HFFc6 (cell line): ENCODE measurements around the gene BIN2. TPM values are rescaled to one million over a fixed set of nuclear protein-coding genes. Genes with fewer than 3 reads are reported as not detected.

Source experiments
- DNase-seq: peaks from one replicate; pipeline ENCODE4 v3.0.0-alpha.2; 2018
- H3K27ac Mint-ChIP-seq: 2 replicates; pipeline ENCODE4 v1.8.0; 2020; ENCODE audit warnings: mild to moderate bottlenecking, mixed read lengths
- H3K27me3 Mint-ChIP-seq: 2 replicates; pipeline ENCODE4 v1.8.0; 2021; ENCODE audit warnings: mild to moderate bottlenecking, moderate library complexity, mixed read lengths; ENCODE audit not compliant: insufficient read depth
- H3K36me3 Mint-ChIP-seq: 2 replicates; pipeline ENCODE4 v1.8.0; 2021; ENCODE audit warnings: low read depth, mixed read lengths
- H3K4me1 Mint-ChIP-seq: 2 replicates; pipeline ENCODE4 v1.8.0; 2020; ENCODE audit warnings: low read depth, mixed read lengths
- H3K4me3 Mint-ChIP-seq: 2 replicates; pipeline ENCODE4 v1.8.0; 2020; ENCODE audit warnings: mild to moderate bottlenecking, moderate library complexity, mixed read lengths
- H3K9me3 Mint-ChIP-seq: 2 replicates; pipeline ENCODE4 v1.8.0; 2020; ENCODE audit warnings: mild to moderate bottlenecking, mixed read lengths
- total RNA-seq, 6 experiments: library from RNA; stranded (reverse); fragmentation: NEBNext Ultra II Directional; extraction: Animal tissue kit (Norgen Biotek cat#: 25700); gene quantifications; 2 replicates in 1 of 6; 3 replicates in 5 of 6; pipeline ENCODE4 v1.2.3, GENCODE V29; 2021
- TF ChIP-seq, protein P1 (sequence below): fragments of 200-600 bp; sonication (generic); IDR thresholded peaks from 2 replicates; pipeline ENCODE4 v1.5.0; 2021; ENCODE audit warnings: antibody characterized with exemption, mild to moderate bottlenecking

The BIN2 gene
- total RNA-seq, 6 experiments from 2014 or later = not detected

GRCh38 chr12:51369581-51369980, 45.6 kb upstream of the BIN2 start:
- no peak overlapping the region; the same call in 1 of the 2 replicates for H3K4me3 Mint-ChIP-seq
- H3K9me3 Mint-ChIP-seq = no peaks in the 10 kb centered on the region
- H3K36me3 Mint-ChIP-seq = peaks cover 21% of the 10 kb centered on the region
- H3K4me1 Mint-ChIP-seq = peaks cover 57% of the 10 kb centered on the region
- no peak for DNase-seq
- TF ChIP-seq, protein P1, sequence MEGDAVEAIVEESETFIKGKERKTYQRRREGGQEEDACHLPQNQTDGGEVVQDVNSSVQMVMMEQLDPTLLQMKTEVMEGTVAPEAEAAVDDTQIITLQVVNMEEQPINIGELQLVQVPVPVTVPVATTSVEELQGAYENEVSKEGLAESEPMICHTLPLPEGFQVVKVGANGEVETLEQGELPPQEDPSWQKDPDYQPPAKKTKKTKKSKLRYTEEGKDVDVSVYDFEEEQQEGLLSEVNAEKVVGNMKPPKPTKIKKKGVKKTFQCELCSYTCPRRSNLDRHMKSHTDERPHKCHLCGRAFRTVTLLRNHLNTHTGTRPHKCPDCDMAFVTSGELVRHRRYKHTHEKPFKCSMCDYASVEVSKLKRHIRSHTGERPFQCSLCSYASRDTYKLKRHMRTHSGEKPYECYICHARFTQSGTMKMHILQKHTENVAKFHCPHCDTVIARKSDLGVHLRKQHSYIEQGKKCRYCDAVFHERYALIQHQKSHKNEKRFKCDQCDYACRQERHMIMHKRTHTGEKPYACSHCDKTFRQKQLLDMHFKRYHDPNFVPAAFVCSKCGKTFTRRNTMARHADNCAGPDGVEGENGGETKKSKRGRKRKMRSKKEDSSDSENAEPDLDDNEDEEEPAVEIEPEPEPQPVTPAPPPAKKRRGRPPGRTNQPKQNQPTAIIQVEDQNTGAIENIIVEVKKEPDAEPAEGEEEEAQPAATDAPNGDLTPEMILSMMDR = no peak
- peak overlapping the region; percentile 37; the same call in 1 of the 2 replicates for H3K27ac Mint-ChIP-seq
- peaks cover 2% of the 10 kb centered on the region; the same call in 1 of the 2 replicates for H3K27me3 Mint-ChIP-seq

DNA sequence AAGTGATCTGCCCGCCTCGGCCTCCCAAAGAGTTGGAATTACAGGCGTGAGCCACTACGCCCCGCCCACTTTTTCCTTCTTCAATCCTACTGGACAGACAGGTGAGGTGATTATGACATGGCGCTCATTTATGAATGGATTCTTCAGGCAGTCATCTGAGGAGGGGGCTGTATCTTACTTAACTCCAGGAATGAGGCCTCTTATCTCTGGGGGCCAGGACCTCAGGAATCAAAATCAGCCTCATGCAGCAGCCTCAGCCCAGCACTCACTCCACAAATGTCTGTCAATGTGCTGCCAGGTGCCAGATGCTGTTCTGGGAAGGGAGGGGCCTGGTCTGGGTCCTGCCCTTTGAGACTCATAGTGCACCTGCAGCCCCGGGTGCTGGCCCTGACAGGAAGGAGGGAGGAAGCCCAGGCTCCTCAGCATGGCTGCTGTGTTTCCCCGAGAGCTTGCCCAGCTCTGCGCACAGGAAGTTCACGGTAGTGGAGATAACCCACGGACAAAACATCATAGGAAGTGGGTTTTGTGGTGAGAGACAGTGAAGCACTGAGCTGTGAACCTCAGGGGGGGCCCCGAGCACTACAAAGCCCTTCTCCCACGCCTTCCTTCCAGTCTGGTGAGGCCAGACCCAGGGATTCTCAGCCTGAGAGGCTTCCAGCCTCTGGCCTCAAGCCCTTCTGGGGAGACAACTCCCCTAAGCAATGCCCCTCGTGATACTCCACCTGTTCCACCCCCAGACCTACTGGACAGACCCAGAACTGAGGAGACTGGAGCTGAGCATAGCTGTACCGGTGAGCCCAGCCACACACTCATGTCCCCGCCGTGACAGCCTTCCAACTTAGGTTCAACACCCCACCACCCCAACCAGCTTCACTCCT, 44.9 kb upstream of the BIN2 start:
- H3K9me3 Mint-ChIP-seq = no peaks in the 10 kb centered on the region
- TF ChIP-seq, protein P1 = no peak
- H3K4me1 Mint-ChIP-seq = peaks cover 51% of the 10 kb centered on the region

GRCh38 chr12:51365276-51365675, 41.3 kb upstream of the BIN2 start:
- TF ChIP-seq, protein P1 = no peak
- Mint-ChIP-seq H3K4me3 (no peak overlapping the region), H3K27me3 (peaks cover 2% of the 10 kb centered on the region; the same call in 1 of the 2 replicates), H3K4me1 (peaks cover 22% of the 10 kb centered on the region), H3K27ac (no peak overlapping the region), H3K36me3 (peaks cover 13% of the 10 kb centered on the region), H3K9me3 (no peaks in the 10 kb centered on the region)
- DNase-seq = no peak

More for the DNA sequence above, 44.9 kb upstream of the BIN2 start:
- DNase-seq = no peak
- H3K4me3 Mint-ChIP-seq = no peak overlapping the region
- peak overlapping the region; percentile 37; the same call in 1 of the 2 replicates for H3K27ac Mint-ChIP-seq
- H3K36me3 Mint-ChIP-seq = peaks cover 18% of the 10 kb centered on the region
- peaks cover 2% of the 10 kb centered on the region; the same call in 1 of the 2 replicates for H3K27me3 Mint-ChIP-seq

DNA sequence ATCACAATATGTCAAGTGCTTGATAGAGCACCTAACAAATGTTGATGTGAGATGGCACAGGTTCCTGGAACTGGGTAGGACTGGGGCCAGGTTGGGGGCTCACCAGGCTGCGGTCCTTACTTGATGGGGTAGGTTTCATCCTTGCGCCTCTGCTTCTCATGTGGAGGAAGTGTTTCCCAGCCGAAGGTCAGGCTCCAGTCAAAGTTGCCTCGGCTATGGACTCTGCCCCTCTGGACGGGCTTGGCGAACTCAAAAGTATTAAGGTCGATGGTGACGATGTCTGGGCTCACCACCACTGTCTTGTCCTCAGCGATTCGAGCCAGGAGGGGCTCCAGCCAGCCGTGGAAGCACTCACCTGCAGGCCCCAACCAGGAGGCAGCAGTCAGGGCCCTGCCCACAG, 40.0 kb upstream of the BIN2 start:
- peaks cover 10% of the 10 kb centered on the region for H3K4me1 Mint-ChIP-seq

GRCh38 chr12:51362747-51363342, 38.9 kb upstream of the BIN2 start:
- Mint-ChIP-seq H3K4me1 (peaks cover 5% of the 10 kb centered on the region; the same call in 1 of the 2 replicates), H3K9me3 (no peaks in the 10 kb centered on the region), H3K36me3 (peaks cover 8% of the 10 kb centered on the region), H3K27me3 (no peaks in the 10 kb centered on the region), H3K27ac (no peak overlapping the region), H3K4me3 (no peak overlapping the region)
- no peak for DNase-seq
- TF ChIP-seq, protein P1 = no peak

More for the DNA sequence above, 40.0 kb upstream of the BIN2 start:
- peaks cover 5% of the 10 kb centered on the region; the same call in 1 of the 2 replicates for H3K36me3 Mint-ChIP-seq
- H3K27ac Mint-ChIP-seq = no peak overlapping the region
- H3K9me3 Mint-ChIP-seq = no peaks in the 10 kb centered on the region
- TF ChIP-seq, protein P1 = no peak
- DNase-seq = no peak
- H3K4me3 Mint-ChIP-seq = no peak overlapping the region
- no peaks in the 10 kb centered on the region for H3K27me3 Mint-ChIP-seq
